Activated CD8-positive, alpha-beta memory T cell treated with anti-CD3 and anti-CD28 coated beads for 36 hours (primary cell): Measurements from ENCODE around the gene NR3C1. TPM values are rescaled to one million over a fixed set of nuclear protein-coding genes. Genes with fewer than 3 reads are reported as not detected.
"Not testable (repeated sequence)": the region's sequence is repeated elsewhere in the genome, so short reads cannot be mapped to it uniquely, and the experiment has no call there.

Experiments used
- CTCF ChIA-PET: fragments of 350-600 bp; sonication (Branson Sonifier 250); formaldehyde crosslinking; loops from one replicate; lab custom pipeline; 2021; ENCODE audit warnings: antibody characterized with exemption; lab: Charles Lee
- POLR2A ChIA-PET: fragments of 350-600 bp; sonication (Branson Sonifier 250); formaldehyde crosslinking; loops from one replicate; lab custom pipeline; 2021; ENCODE audit warnings: antibody characterized with exemption; lab: Charles Lee
- total RNA-seq, 2 experiments: library from RNA; stranded (reverse); gene quantifications; one replicate each; pipeline ENCODE4 v1.2.3, GENCODE V29; 2021

Gene NR3C1
- total RNA-seq, 2 experiments from 2014 or later, result 49.5 to 56.6 TPM

GRCh38 chr5:143328589-143329220 lies 74.8 kb downstream of the NR3C1 start:
- ChIA-PET CTCF (no interaction called here), POLR2A (no interaction called here)

- CTCF ChIA-PET, POLR2A ChIA-PET: not testable (repeated sequence)
These were observed 78.4 kb downstream of the NR3C1 start for GRCh38 chr5:143325086-143325485.

- CTCF ChIA-PET, result not testable (repeated sequence)
- POLR2A ChIA-PET, result interaction anchor here (0.7 kb wide), 1 partner anchor 1215 kb away, joined by 6 read pairs; no protein-coding TSS in a partner anchor
These were observed 80.4 kb downstream of the NR3C1 start for GRCh38 chr5:143322931-143323630.

- POLR2A ChIA-PET, result no interaction called here
- CTCF ChIA-PET, result interaction anchor here (0.6 kb wide), 1 partner anchor 104 kb away, joined by 3 read pairs; no protein-coding TSS in a partner anchor
These were observed 81.3 kb downstream of the NR3C1 start for GRCh38 chr5:143322176-143322575.

- CTCF ChIA-PET, result interaction anchor here (0.6 kb wide), 1 partner anchor 39 kb away, joined by 3 read pairs; no protein-coding TSS in a partner anchor
- POLR2A ChIA-PET, result no interaction called here
These were observed 83.9 kb downstream of the NR3C1 start for GRCh38 chr5:143319437-143320227.

GRCh38 chr5:143318833-143319232 lies 84.7 kb downstream of the NR3C1 start:
- CTCF ChIA-PET, result no interaction called here
- POLR2A ChIA-PET, result no interaction called here

GRCh38 chr5:143318270-143318669 lies 85.2 kb downstream of the NR3C1 start:
- CTCF ChIA-PET, result no interaction called here
- POLR2A ChIA-PET, result no interaction called here

GRCh38 chr5:143316844-143317631 lies 86.4 kb downstream of the NR3C1 start:
- CTCF ChIA-PET, result no interaction called here
- POLR2A ChIA-PET, result no interaction called here

GRCh38 chr5:143316337-143316736 lies 87.1 kb downstream of the NR3C1 start:
- POLR2A ChIA-PET, result interaction anchor here (0.5 kb wide), 1 partner anchor 300 kb away, joined by 4 read pairs; no protein-coding TSS in a partner anchor
- CTCF ChIA-PET, result no interaction called here

- ChIA-PET CTCF (no interaction called here), POLR2A (interaction anchor here (0.5 kb wide), 1 partner anchor 299 kb away, joined by 4 read pairs; no protein-coding TSS in a partner anchor)
These were observed 87.6 kb downstream of the NR3C1 start for GRCh38 chr5:143315929-143316328.

- CTCF ChIA-PET, result no interaction called here
- POLR2A ChIA-PET, result no interaction called here
These were observed 88.3 kb downstream of the NR3C1 start for GRCh38 chr5:143315214-143315613.

- ChIA-PET POLR2A (no interaction called here), CTCF (no interaction called here)
These were observed 88.8 kb downstream of the NR3C1 start for GRCh38 chr5:143314659-143315058.

- ChIA-PET POLR2A (no interaction called here), CTCF (interaction anchor here (0.7 to 0.9 kb wide), 2 partner anchors 37 to 122 kb away, joined by 3 to 4 read pairs; no protein-coding TSS in a partner anchor)
These were observed 89.4 kb downstream of the NR3C1 start for GRCh38 chr5:143314099-143314498.

GRCh38 chr5:143313298-143313852 lies 90.1 kb downstream of the NR3C1 start:
- POLR2A ChIA-PET, result no interaction called here
- CTCF ChIA-PET, result interaction anchor here (0.9 kb wide), 1 partner anchor 38 kb away, joined by 3 read pairs; no protein-coding TSS in a partner anchor

- POLR2A ChIA-PET, result no interaction called here
- CTCF ChIA-PET, result no interaction called here
These were observed 90.7 kb downstream of the NR3C1 start for GRCh38 chr5:143312822-143313221.

- CTCF ChIA-PET, result no interaction called here
- POLR2A ChIA-PET, result no interaction called here
These were observed 91.5 kb downstream of the NR3C1 start for GRCh38 chr5:143311955-143312354.

GRCh38 chr5:143311428-143311827 lies 92.1 kb downstream of the NR3C1 start:
- ChIA-PET POLR2A (interaction anchor here (0.7 kb wide), 1 partner anchor 130 kb away, joined by 4 read pairs; no protein-coding TSS in a partner anchor), CTCF (interaction anchor here (0.6 to 0.7 kb wide), 2 partner anchors 36 to 511 kb away, joined by 3 to 5 read pairs; no protein-coding TSS in a partner anchor)

GRCh38 chr5:143309661-143310431 lies 93.6 kb downstream of the NR3C1 start:
- POLR2A ChIA-PET, result no interaction called here
- CTCF ChIA-PET, result no interaction called here
